HepG2 (cell line): ENCODE data around the gene CFAP61. TPM values are rescaled to one million over a fixed set of nuclear protein-coding genes. Genes with fewer than 3 reads are reported as not detected.

Experiments used
- ATAC-seq: fragments of 200-7000 bp; cut with Tn5 transposase; 3 replicates; pipeline ENCODE4 v1.9.1; 2020; ENCODE audit warnings: mild to moderate bottlenecking, moderate library complexity
- BruUV-seq: library from RNA; stranded (reverse); fragments of 400-500 nt; replicated peaks from 2 replicates; lab custom pipeline; 2021; lab: Mats Ljungman, UMichigan
- CTCF ChIA-PET: fragments of 300-600 bp; formaldehyde crosslinking; extraction: SDS; loops from one replicate; lab custom pipeline; 2021; ENCODE audit warnings: low total read pairs, inconsistent platforms, low intra/inter-chr PET ratio; lab: Yijun Ruan, JAX
- POLR2A ChIA-PET: fragments of 350-600 bp; sonication (Branson Sonifier 250); formaldehyde crosslinking; loops from one replicate; lab custom pipeline; 2020; ENCODE audit warnings: antibody characterized with exemption, inconsistent platforms; lab: Yijun Ruan, JAX
- DNase-seq: peaks from one replicate; pipeline ENCODE4 v3.0.0-alpha.2; 2015; ENCODE audit warnings: low spot score
- FAIRE-seq: peaks from 3 replicates; lab custom pipeline; 2011; peaks lifted over from hg19 to GRCh38; lab: Jason Lieb, UNC
- H2AFZ ChIP-seq: one replicate; pipeline ENCODE4 v1.6.1; 2011; ENCODE audit warnings: low read length, inconsistent platforms
- H3K27ac ChIP-seq: fragments of 300-600 bp; 3 replicates; pipeline ENCODE4 v1.8.0; 2011; ENCODE audit warnings: mixed run types, mild to moderate bottlenecking, mixed read lengths, low read length, inconsistent platforms; ENCODE audit not compliant: insufficient read depth; ENCODE audit errors: extremely low read length
- H3K27me3 ChIP-seq, 2 experiments: fragments of 200-600 bp in 1 of 2; 2 replicates in 1 of 2; 3 replicates in 1 of 2; pipeline versions ENCODE4 v1.6.0 to v1.8.0; 2011; ENCODE audit warnings: low read length in 2 of 2, mild to moderate bottlenecking in 2 of 2, moderate library complexity in 2 of 2, inconsistent platforms in 1 of 2; ENCODE audit not compliant: insufficient read depth in 2 of 2, control insufficient read depth in 1 of 2
- H3K36me3 ChIP-seq, 2 experiments: fragments of 200-600 bp in 1 of 2; replicated peaks in 1 of 2; 2 replicates in 1 of 2; 3 replicates in 1 of 2; pipeline versions ENCODE4 v1.5.1 to v1.8.0; 2011; ENCODE audit warnings: low read length in 2 of 2, inconsistent platforms in 1 of 2; ENCODE audit not compliant: insufficient read depth in 2 of 2, control insufficient read depth in 1 of 2
- H3K4me1 ChIP-seq: 2 replicates; pipeline ENCODE4 v1.5.1; 2012; ENCODE audit warnings: low read length, inconsistent platforms; ENCODE audit not compliant: insufficient read depth
- H3K4me2 ChIP-seq: 2 replicates; pipeline ENCODE4 v1.6.0; 2011; ENCODE audit warnings: low read depth, low read length, inconsistent platforms
- H3K4me3 ChIP-seq, 3 experiments: fragments of 200-600 bp in 1 of 3; sonication (generic), shearing (Covaris generic) in 1 of 3; replicated peaks in 1 of 3; 2 replicates each; pipeline ENCODE4 v1.5.1; 2011 to 2016; ENCODE audit warnings: low read length in 3 of 3, inconsistent platforms in 2 of 3, low read depth in 2 of 3, mild to moderate bottlenecking in 2 of 3, control low read depth in 1 of 3, mixed read lengths in 1 of 3; ENCODE audit not compliant: insufficient read depth in 1 of 3
- H3K79me2 ChIP-seq: one replicate; pipeline ENCODE4 v1.6.1; 2011; ENCODE audit warnings: low read length, inconsistent platforms; ENCODE audit not compliant: insufficient read depth
- H3K9ac ChIP-seq: 2 replicates; pipeline ENCODE4 v1.6.0; 2011; ENCODE audit warnings: mild to moderate bottlenecking, low read depth, low read length, inconsistent platforms; ENCODE audit not compliant: insufficient read depth
- H3K9me3 ChIP-seq: 2 replicates; pipeline ENCODE4 v1.5.1; 2012; ENCODE audit warnings: mild to moderate bottlenecking, low read length
- H4K20me1 ChIP-seq: 2 replicates; pipeline ENCODE4 v1.6.0; 2011; ENCODE audit warnings: inconsistent platforms, mild to moderate bottlenecking, low read length, moderate library complexity; ENCODE audit not compliant: insufficient read depth
- ARNT ChIP-seq: fragments of 450-650 bp; IDR thresholded peaks from 2 replicates; pipeline ENCODE4 v1.6.1; 2017
- CCAR2 ChIP-seq: fragments of 200-400 bp; formaldehyde crosslinking; optimal IDR thresholded peaks from 2 replicates; pipeline ENCODE3; 2018; ENCODE audit warnings: low read depth, mild to moderate bottlenecking, low read length, moderate library complexity
- MAFF ChIP-seq: IDR thresholded peaks from 2 replicates; pipeline ENCODE4 v1.6.1; 2011; ENCODE audit warnings: low read depth, low read length, improper control_type of control experiment
- MAFK ChIP-seq, 2 experiments: IDR thresholded peaks in 1 of 2; conservative IDR thresholded peaks in 1 of 2; 2 replicates each; pipeline ENCODE4 v1.6.1; 2011; ENCODE audit warnings: improper control_type of control experiment in 2 of 2, low read length in 2 of 2
- RFX3 ChIP-seq: IDR thresholded peaks from 2 replicates; pipeline ENCODE4 v1.6.1; 2016; ENCODE audit warnings: missing biosample characterization, missing genetic modification reagents
- STAT5B ChIP-seq: sonication (generic); formaldehyde crosslinking; IDR thresholded peaks from 2 replicates; pipeline ENCODE4 v1.4.0; 2020; ENCODE audit warnings: missing genetic modification reagents
- TEAD3 ChIP-seq: optimal IDR thresholded peaks from 2 replicates; pipeline ENCODE3; 2016; ENCODE audit warnings: borderline replicate concordance
- WGBS: methylation state at CpG from one replicate; pipeline ENCODE4 v1.1.6; 2017; ENCODE audit warnings: low lambda C conversion rate; 5-methylcytosine and 5-hydroxymethylcytosine counted together
- in situ Hi-C: cut with HindIII; loops from 2 replicates; pipeline ENCODE4 v1.10.0; 2017; ENCODE audit warnings: low pct_unique_long_range_greater_than_20kb; ENCODE audit not compliant: extremely low pct_ligation_motif_present
- intact Hi-C: fragments of 100-400 bp; cut with micrococcal nuclease; formaldehyde crosslinking; loops from one replicate; pipeline ENCODE4 v1.10.0; 2022; ENCODE audit not compliant: unreplicated experiment
- polyA plus RNA-seq, 8 experiments: library from polyadenylated mRNA; depleted of rRNA in 3 of 8; stranded (reverse) in 7 of 8; unstranded in 1 of 8; fragments of >200 nt; fragmentation: Illumina TruSeq in 4 of 8; extraction: Trizol in 4 of 8; gene quantifications; 2 replicates each; pipeline versions ENCODE4 v1.2.1 to v1.2.3, GENCODE V29; 2011 to 2016; ENCODE audit warnings: low read depth in 4 of 8, missing spikeins in 1 of 8, mixed read lengths in 1 of 8; ENCODE audit not compliant: insufficient read depth in 1 of 8
- total RNA-seq, 5 experiments: library from RNA; depleted of rRNA; stranded (reverse); fragments of >200 nt; fragmentation: Illumina TruSeq; extraction: Trizol; gene quantifications; 2 replicates each; pipeline ENCODE4 v1.2.3, GENCODE V29; 2016; ENCODE audit warnings: low read depth in 1 of 5
- TF ChIP-seq, protein P1 (sequence below): sonication (generic); formaldehyde crosslinking; IDR thresholded peaks from 2 replicates; pipeline ENCODE4 v1.4.0; 2020; ENCODE audit warnings: missing genetic modification reagents, borderline replicate concordance
- TF ChIP-seq, protein P2 (sequence below): sonication (generic); formaldehyde crosslinking; IDR thresholded peaks from 2 replicates; pipeline ENCODE4 v1.8.0; 2022; ENCODE audit warnings: mild to moderate bottlenecking, missing genetic modification reagents; ENCODE audit not compliant: insufficient replicate concordance
- TF ChIP-seq, protein P3 (sequence below): sonication (generic); formaldehyde crosslinking; conservative IDR thresholded peaks from 2 replicates; pipeline ENCODE4 v1.8.0; 2022; ENCODE audit warnings: low read depth, missing genetic modification reagents

Gene CFAP61
- total and polyA plus RNA-seq, 2 of the 13 experiments (the other 11 are each of a cell fraction or from before 2014, with no cell fraction given): 0.27 TPM; not detected in 1

DNA sequence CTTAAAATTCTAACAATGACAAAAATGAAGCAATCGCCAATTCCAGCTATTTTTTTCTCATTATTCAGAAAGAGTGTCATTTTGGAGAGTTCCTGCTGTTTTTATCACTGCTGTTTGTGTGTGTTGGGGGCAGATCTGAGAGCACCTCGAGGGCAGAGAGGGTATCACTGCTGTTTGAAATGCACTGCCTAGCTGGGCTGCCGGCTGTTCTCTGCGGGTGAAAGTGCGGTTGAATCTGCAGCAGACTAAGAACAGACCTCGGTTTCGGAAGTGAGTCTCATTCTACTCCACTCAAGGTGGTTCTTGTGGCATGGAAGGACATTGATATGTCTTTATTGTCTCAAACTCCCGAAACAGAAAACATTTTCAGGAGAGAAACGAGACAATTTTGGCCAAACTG, 333.9 kb downstream of the CFAP61 start (continued):
- TF ChIP-seq, protein P1, sequence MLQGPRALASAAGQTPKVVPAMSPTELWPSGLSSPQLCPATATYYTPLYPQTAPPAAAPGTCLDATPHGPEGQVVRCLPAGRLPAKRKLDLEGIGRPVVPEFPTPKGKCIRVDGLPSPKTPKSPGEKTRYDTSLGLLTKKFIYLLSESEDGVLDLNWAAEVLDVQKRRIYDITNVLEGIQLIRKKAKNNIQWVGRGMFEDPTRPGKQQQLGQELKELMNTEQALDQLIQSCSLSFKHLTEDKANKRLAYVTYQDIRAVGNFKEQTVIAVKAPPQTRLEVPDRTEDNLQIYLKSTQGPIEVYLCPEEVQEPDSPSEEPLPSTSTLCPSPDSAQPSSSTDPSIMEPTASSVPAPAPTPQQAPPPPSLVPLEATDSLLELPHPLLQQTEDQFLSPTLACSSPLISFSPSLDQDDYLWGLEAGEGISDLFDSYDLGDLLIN (CRISPR knock-in tag): no peak

DNA sequence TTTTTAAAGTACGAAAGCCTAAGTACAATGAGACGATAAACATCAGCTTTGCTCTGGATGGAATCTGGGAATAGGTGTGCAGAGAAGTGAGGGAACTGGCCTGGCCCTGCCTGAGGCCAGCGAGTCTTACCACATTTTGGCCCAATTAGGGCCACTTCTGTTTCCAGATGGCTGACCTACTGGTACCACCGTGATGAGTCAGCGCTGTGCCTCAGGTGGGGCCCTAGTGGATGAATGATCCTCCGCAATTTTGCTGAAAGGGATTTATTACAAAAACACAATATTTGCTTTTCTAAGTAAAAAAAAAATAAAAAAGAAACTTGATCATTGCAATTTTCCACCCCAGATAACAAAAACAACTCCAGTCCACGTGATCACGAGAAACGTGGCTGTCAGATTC, 338.1 kb downstream of the CFAP61 start:
- Histone ChIP-seq H2AFZ (no peak overlapping the region), H3K27ac (no peak overlapping the region), H3K4me2 (no peak overlapping the region), H3K27me3 (no peaks in the 10 kb centered on the region), H3K36me3 (peaks cover 2% of the 10 kb centered on the region in 2 experiments; a peak in 1 of 5 replicates), H3K79me2 (no peaks in the 10 kb centered on the region), H3K9ac (no peak overlapping the region), H4K20me1 (no peaks in the 10 kb centered on the region), H3K9me3 (no peaks in the 10 kb centered on the region), H3K4me1 (peaks cover 8% of the 10 kb centered on the region), H3K4me3 (no peak overlapping the region)
- DNase-seq (no peak), ATAC-seq (no peak), FAIRE-seq (no peak)
- TF ChIP-seq CCAR2 (no peak), TEAD3 (CRISPR knock-in tag) (no peak), MAFF (peak; percentile 54), MAFK (conservative IDR thresholded peaks at IDR 0.05 in 1 of 2, IDR thresholded peaks at IDR 0.05 in 1 of 2; ENCODE audit: low read length in 2 of 2) (peak in 1 of 2 experiments; percentile 64; a peak in 3 of 4 replicates), ARNT (no peak), RFX3 (no peak), STAT5B (CRISPR knock-in tag) (no peak)
- TF ChIP-seq, protein P2, sequence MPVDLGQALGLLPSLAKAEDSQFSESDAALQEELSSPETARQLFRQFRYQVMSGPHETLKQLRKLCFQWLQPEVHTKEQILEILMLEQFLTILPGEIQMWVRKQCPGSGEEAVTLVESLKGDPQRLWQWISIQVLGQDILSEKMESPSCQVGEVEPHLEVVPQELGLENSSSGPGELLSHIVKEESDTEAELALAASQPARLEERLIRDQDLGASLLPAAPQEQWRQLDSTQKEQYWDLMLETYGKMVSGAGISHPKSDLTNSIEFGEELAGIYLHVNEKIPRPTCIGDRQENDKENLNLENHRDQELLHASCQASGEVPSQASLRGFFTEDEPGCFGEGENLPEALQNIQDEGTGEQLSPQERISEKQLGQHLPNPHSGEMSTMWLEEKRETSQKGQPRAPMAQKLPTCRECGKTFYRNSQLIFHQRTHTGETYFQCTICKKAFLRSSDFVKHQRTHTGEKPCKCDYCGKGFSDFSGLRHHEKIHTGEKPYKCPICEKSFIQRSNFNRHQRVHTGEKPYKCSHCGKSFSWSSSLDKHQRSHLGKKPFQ (CRISPR knock-in tag): no peak
- TF ChIP-seq, protein P3, sequence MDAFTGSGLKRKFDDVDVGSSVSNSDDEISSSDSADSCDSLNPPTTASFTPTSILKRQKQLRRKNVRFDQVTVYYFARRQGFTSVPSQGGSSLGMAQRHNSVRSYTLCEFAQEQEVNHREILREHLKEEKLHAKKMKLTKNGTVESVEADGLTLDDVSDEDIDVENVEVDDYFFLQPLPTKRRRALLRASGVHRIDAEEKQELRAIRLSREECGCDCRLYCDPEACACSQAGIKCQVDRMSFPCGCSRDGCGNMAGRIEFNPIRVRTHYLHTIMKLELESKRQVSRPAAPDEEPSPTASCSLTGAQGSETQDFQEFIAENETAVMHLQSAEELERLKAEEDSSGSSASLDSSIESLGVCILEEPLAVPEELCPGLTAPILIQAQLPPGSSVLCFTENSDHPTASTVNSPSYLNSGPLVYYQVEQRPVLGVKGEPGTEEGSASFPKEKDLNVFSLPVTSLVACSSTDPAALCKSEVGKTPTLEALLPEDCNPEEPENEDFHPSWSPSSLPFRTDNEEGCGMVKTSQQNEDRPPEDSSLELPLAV: no peak
- in situ Hi-C loops: no loop called here
- BruUV-seq: no TSS peak
- intact Hi-C loops: no loop called here
- CTCF ChIA-PET: no interaction called here
- 95% methylated on average over 9 of the region's 9 CpGs for WGBS
- POLR2A ChIA-PET: no interaction called here
